H1 (cell line): ENCODE measurements around the gene PCDH9. TPM values are rescaled to one million over a fixed set of nuclear protein-coding genes. Genes with fewer than 3 reads are reported as not detected.

Experiments
- CTCF ChIA-PET: fragments of 300-600 bp; sonication (Branson Sonifier 250); formaldehyde crosslinking; loops from one replicate; lab custom pipeline; 2021; ENCODE audit not compliant: partially characterized antibody; lab: Charles Lee
- POLR2A ChIA-PET: fragments of 300-600 bp; sonication (Branson Sonifier 250); formaldehyde crosslinking; loops from one replicate; lab custom pipeline; 2021; ENCODE audit warnings: inconsistent platforms; ENCODE audit not compliant: partially characterized antibody; lab: Charles Lee
- DNase-seq, 2 experiments: peaks; one replicate each; pipeline versions ENCODE4 v3.0.0 to v3.0.0-alpha.2; 2010 to 2022; ENCODE audit warnings: low spot score in 2 of 2, low read depth in 1 of 2, mixed read lengths in 1 of 2
- FAIRE-seq: peaks from 2 replicates; lab custom pipeline; 2011; peaks lifted over from hg19 to GRCh38; lab: Jason Lieb, UNC
- H2AFZ ChIP-seq: 2 replicates; pipeline ENCODE4 v1.8.1; 2012; ENCODE audit warnings: low read length, inconsistent platforms
- H2AK5ac ChIP-seq: 2 replicates; pipeline ENCODE4 v1.6.1; 2013; ENCODE audit warnings: low read depth, low read length
- H2BK120ac ChIP-seq: replicated peaks from 2 replicates; pipeline ENCODE3; 2013; ENCODE audit warnings: low read depth, low read length, inconsistent platforms
- H2BK12ac ChIP-seq: 2 replicates; pipeline ENCODE4 v1.6.1; 2013; ENCODE audit warnings: low read depth, low read length
- H2BK15ac ChIP-seq: 2 replicates; pipeline ENCODE4 v1.6.1; 2013; ENCODE audit warnings: low read length
- H2BK20ac ChIP-seq: 2 replicates; pipeline ENCODE4 v1.6.1; 2013; ENCODE audit warnings: low read length
- H2BK5ac ChIP-seq: 2 replicates; pipeline ENCODE4 v1.6.1; 2013; ENCODE audit warnings: low read depth, low read length
- H3K14ac ChIP-seq: 2 replicates; pipeline ENCODE4 v1.6.1; 2013; ENCODE audit warnings: inconsistent platforms; ENCODE audit not compliant: insufficient read length
- H3K18ac ChIP-seq: 2 replicates; pipeline ENCODE4 v1.6.1; 2013; ENCODE audit warnings: low read length; ENCODE audit errors: extremely low read depth
- H3K23ac ChIP-seq: 2 replicates; pipeline ENCODE4 v1.6.1; 2013; ENCODE audit warnings: inconsistent platforms; ENCODE audit not compliant: insufficient read length
- H3K23me2 ChIP-seq: 2 replicates; pipeline ENCODE4 v1.6.1; 2013; ENCODE audit warnings: low read depth, low read length
- H3K27ac ChIP-seq: 2 replicates; pipeline ENCODE4 v1.6.1; 2011; ENCODE audit warnings: low read depth, low read length, inconsistent platforms
- H3K27me3 ChIP-seq, 4 experiments: replicated peaks in 1 of 4; 1 replicate in 1 of 4; 2 replicates in 3 of 4; pipeline versions ENCODE4 v1.6.1 to v1.8.1; 2011 to 2013; ENCODE audit warnings: low read length in 3 of 4, mild to moderate bottlenecking in 3 of 4, inconsistent platforms in 2 of 4, mixed read lengths in 2 of 4, moderate library complexity in 1 of 4; ENCODE audit not compliant: control insufficient read depth in 3 of 4, insufficient read depth in 3 of 4; ENCODE audit errors: extremely low read depth in 1 of 4
- H3K36me3 ChIP-seq, 4 experiments: 2 replicates each; pipeline versions ENCODE4 v1.6.1 to v1.8.1; 2011 to 2013; ENCODE audit warnings: mild to moderate bottlenecking in 4 of 4, low read length in 3 of 4, moderate library complexity in 2 of 4, control low read depth in 1 of 4, inconsistent platforms in 1 of 4; ENCODE audit not compliant: insufficient read depth in 4 of 4, control insufficient read depth in 2 of 4
- H3K4ac ChIP-seq: replicated peaks from 2 replicates; pipeline ENCODE3; 2013; ENCODE audit warnings: low read length, low read depth, mixed read lengths, inconsistent platforms; ENCODE audit not compliant: insufficient read length
- H3K4me1 ChIP-seq, 4 experiments: replicated peaks in 1 of 4; 1 replicate in 1 of 4; 2 replicates in 3 of 4; pipeline versions ENCODE4 v1.6.1 to v1.8.1; 2011 to 2013; ENCODE audit warnings: low read length in 3 of 4, inconsistent platforms in 2 of 4, mixed read lengths in 1 of 4; ENCODE audit not compliant: insufficient read depth in 4 of 4, control insufficient read depth in 3 of 4
- H3K4me2 ChIP-seq, 2 experiments: 2 replicates each; pipeline versions ENCODE4 v1.6.1 to v1.8.1; 2011 to 2013; ENCODE audit warnings: low read depth in 2 of 2, low read length in 2 of 2, control low read depth in 1 of 2, inconsistent platforms in 1 of 2, mild to moderate bottlenecking in 1 of 2; ENCODE audit not compliant: insufficient read depth in 1 of 2
- H3K4me3 ChIP-seq, 4 experiments: fragments of 200-600, 300-600 bp in 1 of 4; sonication (generic), shearing (Covaris generic), sonication (Bioruptor Twin) in 1 of 4; 2 replicates each; pipeline versions ENCODE4 v1.5.1 to v1.8.1; 2011 to 2016; ENCODE audit warnings: low read length in 4 of 4, low read depth in 3 of 4, control low read depth in 2 of 4, inconsistent platforms in 2 of 4, mild to moderate bottlenecking in 2 of 4, mixed read lengths in 1 of 4, moderate library complexity in 1 of 4; ENCODE audit not compliant: insufficient read depth in 2 of 4; ENCODE audit errors: extremely low read depth in 1 of 4
- H3K56ac ChIP-seq: replicated peaks from 2 replicates; pipeline ENCODE3; 2013; ENCODE audit warnings: low read depth, mild to moderate bottlenecking, mixed read lengths, low read length, inconsistent platforms; ENCODE audit not compliant: insufficient read length
- H3K79me1 ChIP-seq: 2 replicates; pipeline ENCODE4 v1.6.1; 2013; ENCODE audit warnings: low read depth, low read length, control low read depth
- H3K79me2 ChIP-seq, 2 experiments: 2 replicates each; pipeline versions ENCODE4 v1.6.1 to v1.8.1; 2012 to 2013; ENCODE audit warnings: low read length in 2 of 2, mild to moderate bottlenecking in 2 of 2, inconsistent platforms in 1 of 2; ENCODE audit not compliant: insufficient read depth in 2 of 2, control insufficient read depth in 1 of 2
- H3K9ac ChIP-seq, 4 experiments: replicated peaks in 1 of 4; 1 replicate in 1 of 4; 2 replicates in 3 of 4; pipeline versions ENCODE4 v1.6.1 to v1.8.1; 2011 to 2013; ENCODE audit warnings: low read depth in 3 of 4, low read length in 3 of 4, control low read depth in 2 of 4, mild to moderate bottlenecking in 2 of 4, moderate library complexity in 2 of 4, inconsistent platforms in 1 of 4; ENCODE audit errors: extremely low read depth in 1 of 4
- H3K9me3 ChIP-seq, 2 experiments: 2 replicates each; pipeline versions ENCODE4 v1.6.1 to v1.8.1; 2012 to 2013; ENCODE audit warnings: mild to moderate bottlenecking in 2 of 2, moderate library complexity in 2 of 2, control low read depth in 1 of 2, inconsistent platforms in 1 of 2, low read depth in 1 of 2, low read length in 1 of 2, mixed read lengths in 1 of 2; ENCODE audit not compliant: insufficient read depth in 2 of 2
- H4K20me1 ChIP-seq, 2 experiments: replicated peaks in 1 of 2; 2 replicates each; pipeline versions ENCODE3 to v1.8.1; 2011 to 2013; ENCODE audit warnings: inconsistent platforms in 2 of 2, low read length in 2 of 2, mild to moderate bottlenecking in 1 of 2; ENCODE audit not compliant: insufficient read depth in 2 of 2, control insufficient read depth in 1 of 2
- H4K5ac ChIP-seq: 2 replicates; pipeline ENCODE4 v1.6.1; 2013; ENCODE audit warnings: low read length, low read depth, mixed read lengths, inconsistent platforms; ENCODE audit not compliant: insufficient read length
- H4K8ac ChIP-seq: 2 replicates; pipeline ENCODE4 v1.8.0; 2013; ENCODE audit warnings: mild to moderate bottlenecking, moderate library complexity, low read length, inconsistent platforms; ENCODE audit not compliant: insufficient read depth; ENCODE audit errors: extremely low read depth
- H4K91ac ChIP-seq: replicated peaks from 2 replicates; pipeline ENCODE3; 2013; ENCODE audit warnings: low read length, mixed read lengths, inconsistent platforms; ENCODE audit not compliant: insufficient read length
- ATF3 ChIP-seq: IDR thresholded peaks from 2 replicates; pipeline ENCODE4 v1.6.1; 2011; ENCODE audit warnings: low read depth, mild to moderate bottlenecking, low read length; ENCODE audit not compliant: insufficient read depth
- BCL11A ChIP-seq, 2 experiments: IDR thresholded peaks; one replicate each; pipeline ENCODE4 v1.6.1; 2011; ENCODE audit warnings: low read depth in 2 of 2, low read length in 2 of 2, mild to moderate bottlenecking in 2 of 2
- CBX5 ChIP-seq: fragments of 300-800, 300-1000 bp; sonication (generic); IDR thresholded peaks from 2 replicates; pipeline ENCODE4 v1.7.1; 2016; ENCODE audit warnings: antibody characterized with exemption, low read length, low read depth
- CHD1 ChIP-seq: IDR thresholded peaks from 2 replicates; pipeline ENCODE4 v1.6.1; 2012; ENCODE audit warnings: low read depth, low read length, improper control_type of control experiment
- CTBP2 ChIP-seq: IDR thresholded peaks from 2 replicates; pipeline ENCODE4 v1.7.0; 2011; ENCODE audit warnings: borderline replicate concordance, mild to moderate bottlenecking, moderate library complexity, mixed read lengths, low read length; ENCODE audit not compliant: insufficient read depth, insufficient read length
- KDM1A ChIP-seq: fragments of 200-600, 300-600 bp; sonication (generic); IDR thresholded peaks from 2 replicates; pipeline ENCODE4 v1.7.1; 2016; ENCODE audit warnings: mild to moderate bottlenecking, low read length, borderline replicate concordance
- KDM4A ChIP-seq: IDR thresholded peaks from one replicate; pipeline ENCODE4 v1.7.1; 2012; ENCODE audit warnings: low read depth, mild to moderate bottlenecking, moderate library complexity, low read length, inconsistent platforms; ENCODE audit not compliant: severe bottlenecking
- NANOG ChIP-seq: IDR thresholded peaks from 2 replicates; pipeline ENCODE4 v1.6.1; 2011; ENCODE audit warnings: low read length, low read depth, mild to moderate bottlenecking, inconsistent platforms; ENCODE audit not compliant: insufficient read depth, poor library complexity, severe bottlenecking
- NRF1 ChIP-seq: IDR thresholded peaks from 2 replicates; pipeline ENCODE4 v1.6.1; 2011; ENCODE audit warnings: mild to moderate bottlenecking, low read depth, low read length, improper control_type of control experiment
- PHF8 ChIP-seq: fragments of 200-600 bp; sonication (generic); conservative IDR thresholded peaks from 2 replicates; pipeline ENCODE4 v1.7.1; 2012; ENCODE audit warnings: low read depth, mild to moderate bottlenecking, inconsistent platforms, low read length, moderate library complexity
- RFX5 ChIP-seq: IDR thresholded peaks from 2 replicates; pipeline ENCODE4 v1.6.1; 2011; ENCODE audit warnings: low read depth, low read length, improper control_type of control experiment, borderline replicate concordance
- SIN3A ChIP-seq, 2 experiments: IDR thresholded peaks in 1 of 2; conservative IDR thresholded peaks in 1 of 2; 2 replicates each; pipeline ENCODE4 v1.6.1; 2011 to 2012; ENCODE audit warnings: low read length in 2 of 2, improper control_type of control experiment in 1 of 2, low read depth in 1 of 2, mild to moderate bottlenecking in 1 of 2
- SP1 ChIP-seq: IDR thresholded peaks from 2 replicates; pipeline ENCODE4 v1.6.1; 2011; ENCODE audit warnings: low read depth, low read length
- TAF7 ChIP-seq: optimal IDR thresholded peaks from 2 replicates; pipeline ENCODE3; 2011; ENCODE audit warnings: low read depth, mild to moderate bottlenecking, inconsistent platforms, low read length, moderate library complexity, borderline replicate concordance
- WGBS, 2 experiments: shearing (Covaris generic) in 1 of 2; methylation state at CpG; one replicate each; pipeline versions ENCODE4 v1.1.6 to v1.1.7; 2013 to 2015; ENCODE audit warnings: low lambda C conversion rate in 2 of 2, mixed read lengths in 2 of 2, inconsistent platforms in 1 of 2, low coverage in 1 of 2, missing lambda C conversion rate in 1 of 2; ENCODE audit not compliant: insufficient replicate concordance in 2 of 2, insufficient coverage in 1 of 2, insufficient read length in 1 of 2; ENCODE audit errors: extremely low coverage in 1 of 2, missing lambda C conversion rate in 1 of 2; 5-methylcytosine and 5-hydroxymethylcytosine counted together
- polyA plus RNA-seq, 7 experiments: library from polyadenylated mRNA; depleted of rRNA in 3 of 7; stranded (reverse) in 5 of 7; unstranded in 2 of 7; fragments of >200 nt in 5 of 7; fragments of 200-250 nt in 2 of 7; gene quantifications; 1 replicate in 5 of 7; 2 replicates in 1 of 7; 4 replicates in 1 of 7; pipeline versions ENCODE4 v1.2.1 to v1.2.3, GENCODE V29; 2011 to 2013; ENCODE audit warnings: missing spikeins in 2 of 7, mixed read lengths in 2 of 7
- total RNA-seq: library from RNA; stranded (reverse); fragmentation: NEBNext Ultra II Directional; extraction: Animal tissue kit (Norgen Biotek cat#: 25700); gene quantifications from 2 replicates; pipeline ENCODE4 v1.2.1, GENCODE V29; 2021

The PCDH9 gene
- total and polyA plus RNA-seq, 2 of the 8 experiments (the other 6 are each of a cell fraction or from before 2014, with no cell fraction given): 0.12 to 0.60 TPM

GRCh38 chr13:66842766-66843165 lies 387.4 kb downstream of the PCDH9 start:
- no peaks in the 10 kb centered on the region for H3K27me3 ChIP-seq
- no peak overlapping the region for H3K9ac ChIP-seq
- no peak for FAIRE-seq
- no peak overlapping the region for H3K27ac ChIP-seq
- ChIA-PET POLR2A (no interaction called here), CTCF (no interaction called here)
- H2BK15ac ChIP-seq: no peak overlapping the region
- H3K4me3 ChIP-seq: no peak overlapping the region
- H2AK5ac ChIP-seq: no peak overlapping the region
- H4K20me1 ChIP-seq: no peaks in the 10 kb centered on the region
- no peak overlapping the region for H3K56ac ChIP-seq
- H2BK120ac ChIP-seq: no peak overlapping the region
- no peaks in the 10 kb centered on the region; the same call in 1 of the 2 replicates for H3K23me2 ChIP-seq
- H2BK5ac ChIP-seq: no peak overlapping the region
- no peak overlapping the region for H2AFZ ChIP-seq
- no peaks in the 10 kb centered on the region for H3K36me3 ChIP-seq
- H4K8ac ChIP-seq: no peak overlapping the region
- H4K91ac ChIP-seq: no peak overlapping the region
- no peak overlapping the region for H3K14ac ChIP-seq
- H3K4me1 ChIP-seq: no peaks in the 10 kb centered on the region
- no peak overlapping the region for H2BK12ac ChIP-seq
- DNase-seq: no peak
- no peak overlapping the region for H3K4me2 ChIP-seq
- H3K79me1 ChIP-seq: no peaks in the 10 kb centered on the region
- WGBS, 2 experiments: 89% methylated on average over 2 of the region's 2 CpGs; no CpG with 5 or more reads in 1 of the 2 experiments
- H3K9me3 ChIP-seq: no peaks in the 10 kb centered on the region
- H3K18ac ChIP-seq: no peak overlapping the region
- H4K5ac ChIP-seq: no peak overlapping the region
- no peak overlapping the region for H3K4ac ChIP-seq
- H3K23ac ChIP-seq: no peak overlapping the region
- H2BK20ac ChIP-seq: no peak overlapping the region
- H3K79me2 ChIP-seq: no peaks in the 10 kb centered on the region
- no peak for TF ChIP-seq BCL11A (IDR thresholded peaks at IDR 0.05; ENCODE audit: low read depth in 2 of 2, low read length in 2 of 2)
- TF ChIP-seq NRF1: no peak
- TF ChIP-seq CHD1: no peak
- TF ChIP-seq CBX5: no peak
- TF ChIP-seq ATF3: no peak
- TF ChIP-seq RFX5: no peak
- no peak for TF ChIP-seq KDM1A
- no peak for TF ChIP-seq CTBP2
- no peak for TF ChIP-seq SIN3A (conservative IDR thresholded peaks at IDR 0.05 in 1 of 2, IDR thresholded peaks at IDR 0.05 in 1 of 2; ENCODE audit: low read depth in 1 of 2, low read length in 2 of 2)
- no peak for TF ChIP-seq KDM4A
- TF ChIP-seq TAF7: no peak
- TF ChIP-seq SP1: no peak
- no peak for TF ChIP-seq NANOG
- TF ChIP-seq PHF8: no peak
